KMS-11 (cell line): ENCODE data around the gene FN3KRP.

ENCODE experiments used
- H2AFZ ChIP-seq: fragments of 200-600 bp; sonication (generic); 2 replicates; pipeline ENCODE4 v1.6.1; 2016; ENCODE audit warnings: antibody characterized with exemption, mixed run types, low read depth
- H3K27ac ChIP-seq: fragments of 200-600 bp; sonication (generic); 2 replicates; pipeline ENCODE4 v1.6.1; 2016; ENCODE audit warnings: mild to moderate bottlenecking, mixed run types
- H3K27me3 ChIP-seq: fragments of 200-600 bp; sonication (generic); 2 replicates; pipeline ENCODE4 v1.6.1; 2017; ENCODE audit warnings: mild to moderate bottlenecking, low read depth, mixed run types, moderate library complexity; ENCODE audit not compliant: insufficient read depth
- H3K36me3 ChIP-seq: fragments of 200-600 bp; sonication (generic); 2 replicates; pipeline ENCODE4 v1.6.1; 2017; ENCODE audit warnings: mild to moderate bottlenecking, mixed run types; ENCODE audit not compliant: insufficient read depth
- H3K4me1 ChIP-seq: fragments of 200-600 bp; sonication (generic); 2 replicates; pipeline ENCODE4 v1.6.1; 2016; ENCODE audit warnings: mild to moderate bottlenecking, low read depth, mixed run types; ENCODE audit not compliant: poor library complexity, severe bottlenecking
- H3K4me2 ChIP-seq: fragments of 200-600 bp; sonication (generic); 2 replicates; pipeline ENCODE4 v1.7.0; 2016; ENCODE audit warnings: mild to moderate bottlenecking, mixed run types
- H3K4me3 ChIP-seq: fragments of 200-600 bp; sonication (generic); IDR thresholded peaks from 2 replicates; pipeline ENCODE4 v1.6.1; 2017; ENCODE audit warnings: low read depth, low read length, mixed read lengths; ENCODE audit not compliant: insufficient read depth
- H3K79me2 ChIP-seq: fragments of 200-600 bp; sonication (generic); 2 replicates; pipeline ENCODE4 v1.6.1; 2016; ENCODE audit warnings: low read depth, mixed run types; ENCODE audit not compliant: insufficient read depth
- H3K9ac ChIP-seq: fragments of 200-600 bp; sonication (generic); 2 replicates; pipeline ENCODE4 v1.6.1; 2016; ENCODE audit warnings: mild to moderate bottlenecking, mixed run types
- H4K20me1 ChIP-seq: fragments of 200-600 bp; sonication (generic); 2 replicates; pipeline ENCODE4 v1.6.1; 2016; ENCODE audit warnings: mild to moderate bottlenecking, mixed run types; ENCODE audit not compliant: insufficient read depth
- TF ChIP-seq, protein P1 (sequence below): fragments of 200-600 bp; sonication (generic); conservative IDR thresholded peaks from 2 replicates; pipeline ENCODE4 v1.6.1; 2017; ENCODE audit warnings: low read depth, mild to moderate bottlenecking, antibody characterized with exemption, low read length, moderate library complexity, mixed read lengths

Gene FN3KRP, protein sequence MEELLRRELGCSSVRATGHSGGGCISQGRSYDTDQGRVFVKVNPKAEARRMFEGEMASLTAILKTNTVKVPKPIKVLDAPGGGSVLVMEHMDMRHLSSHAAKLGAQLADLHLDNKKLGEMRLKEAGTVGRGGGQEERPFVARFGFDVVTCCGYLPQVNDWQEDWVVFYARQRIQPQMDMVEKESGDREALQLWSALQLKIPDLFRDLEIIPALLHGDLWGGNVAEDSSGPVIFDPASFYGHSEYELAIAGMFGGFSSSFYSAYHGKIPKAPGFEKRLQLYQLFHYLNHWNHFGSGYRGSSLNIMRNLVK

DNA sequence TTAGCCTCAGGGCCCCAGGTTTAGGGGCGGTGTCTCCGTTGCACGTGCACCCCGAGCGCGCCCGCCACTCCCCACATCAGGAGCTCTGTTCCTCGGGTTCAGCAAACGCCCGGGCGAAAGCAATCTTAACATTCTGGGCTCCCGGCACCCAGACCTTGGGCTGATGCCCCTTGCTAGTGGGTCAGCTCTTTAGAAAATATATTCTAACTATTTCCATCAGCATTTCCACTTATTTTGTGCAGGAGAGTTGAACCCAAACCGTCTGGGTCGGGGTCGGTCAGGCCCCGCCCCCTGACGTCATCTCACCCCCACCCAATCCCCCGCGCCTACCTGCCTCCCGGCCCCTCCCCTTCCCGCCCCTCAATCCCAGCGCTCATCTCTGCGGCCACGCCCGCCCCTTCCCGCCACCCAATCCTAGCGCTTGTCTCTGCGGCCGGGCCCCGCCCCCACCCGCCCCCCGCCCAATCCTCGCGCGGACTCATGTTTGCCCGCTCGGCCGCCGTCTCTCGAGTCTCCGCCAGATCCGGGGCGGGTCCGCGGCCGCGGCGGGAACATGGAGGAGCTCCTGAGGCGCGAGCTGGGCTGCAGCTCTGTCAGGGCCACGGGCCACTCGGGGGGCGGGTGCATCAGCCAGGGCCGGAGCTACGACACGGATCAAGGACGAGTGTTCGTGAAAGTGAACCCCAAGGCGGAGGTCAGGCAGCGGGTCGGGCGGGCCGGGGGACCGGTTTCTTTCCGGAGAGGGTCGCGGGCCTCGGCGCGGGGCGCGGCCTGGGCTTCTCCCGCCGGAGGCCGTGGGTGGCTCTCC is at the start of gene FN3KRP:
TSS of gene FN3KRP (plus strand) at position 504 of the 808 bp plus-strand sequence. CDS start at position 554, 50 bp downstream.
- TF ChIP-seq, protein P1, sequence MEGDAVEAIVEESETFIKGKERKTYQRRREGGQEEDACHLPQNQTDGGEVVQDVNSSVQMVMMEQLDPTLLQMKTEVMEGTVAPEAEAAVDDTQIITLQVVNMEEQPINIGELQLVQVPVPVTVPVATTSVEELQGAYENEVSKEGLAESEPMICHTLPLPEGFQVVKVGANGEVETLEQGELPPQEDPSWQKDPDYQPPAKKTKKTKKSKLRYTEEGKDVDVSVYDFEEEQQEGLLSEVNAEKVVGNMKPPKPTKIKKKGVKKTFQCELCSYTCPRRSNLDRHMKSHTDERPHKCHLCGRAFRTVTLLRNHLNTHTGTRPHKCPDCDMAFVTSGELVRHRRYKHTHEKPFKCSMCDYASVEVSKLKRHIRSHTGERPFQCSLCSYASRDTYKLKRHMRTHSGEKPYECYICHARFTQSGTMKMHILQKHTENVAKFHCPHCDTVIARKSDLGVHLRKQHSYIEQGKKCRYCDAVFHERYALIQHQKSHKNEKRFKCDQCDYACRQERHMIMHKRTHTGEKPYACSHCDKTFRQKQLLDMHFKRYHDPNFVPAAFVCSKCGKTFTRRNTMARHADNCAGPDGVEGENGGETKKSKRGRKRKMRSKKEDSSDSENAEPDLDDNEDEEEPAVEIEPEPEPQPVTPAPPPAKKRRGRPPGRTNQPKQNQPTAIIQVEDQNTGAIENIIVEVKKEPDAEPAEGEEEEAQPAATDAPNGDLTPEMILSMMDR, result no peak
- no peaks in the 10 kb centered on the region for H3K27me3 ChIP-seq
- H3K27ac ChIP-seq, result peak within 1 kb of the TSS; percentile 21; the same call in 1 of the 2 replicates
- H2AFZ ChIP-seq, result peak within 1 kb of the TSS; percentile 89
- H3K9ac ChIP-seq, result peak within 1 kb of the TSS; percentile 64; the same call in 1 of the 2 replicates
- peaks cover 15% of the 10 kb centered on the region; the same call in 1 of the 2 replicates for H3K79me2 ChIP-seq
- H3K4me2 ChIP-seq, result peak within 1 kb of the TSS; percentile 83
- no peaks in the 10 kb centered on the region for H3K36me3 ChIP-seq
- peaks cover 20% of the 10 kb centered on the region for H3K4me1 ChIP-seq
- H4K20me1 ChIP-seq, result no peaks in the 10 kb centered on the region; the same call in 1 of the 2 replicates
- H3K4me3 ChIP-seq, result peak within 1 kb of the TSS; percentile 16

DNA sequence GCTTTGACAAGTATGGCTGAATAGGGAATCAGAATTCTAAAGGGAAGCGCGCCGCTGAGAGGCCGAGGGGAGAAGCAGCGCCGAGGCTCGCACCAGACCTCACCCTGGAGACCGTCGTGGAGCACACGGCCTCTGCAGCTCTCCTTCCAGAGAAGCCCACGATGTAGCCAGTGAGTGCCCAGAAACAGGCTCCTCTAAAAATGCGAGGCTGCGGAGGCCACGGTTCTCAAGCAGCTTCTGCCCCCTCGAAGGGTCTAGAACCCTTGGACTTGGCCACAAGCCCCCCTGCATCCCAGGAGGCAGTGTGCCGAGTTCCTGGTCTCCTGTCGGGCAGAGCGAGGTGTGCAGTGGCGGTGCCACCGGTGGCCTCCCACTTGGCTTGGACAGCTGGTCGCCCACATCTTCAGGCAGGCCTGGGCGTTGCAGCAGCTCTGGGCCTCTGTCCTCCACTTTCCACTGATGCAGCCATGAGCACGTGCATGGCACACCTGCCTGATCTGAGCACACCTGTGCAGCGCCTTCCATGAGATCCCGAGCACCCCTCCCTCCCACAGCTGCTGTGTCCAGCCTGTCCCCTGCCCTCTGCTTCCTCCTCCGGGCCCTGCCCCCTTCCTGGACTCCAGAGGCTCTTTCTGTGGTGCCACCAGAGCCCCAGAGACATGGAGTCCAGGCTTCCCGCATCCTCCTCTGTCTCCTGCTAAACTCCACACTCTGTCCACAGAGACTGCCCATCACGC is 49.4 kb upstream of the FN3KRP start:
- Histone ChIP-seq H3K4me1 (no peaks in the 10 kb centered on the region), H3K9ac (no peak overlapping the region), H2AFZ (no peak overlapping the region), H3K4me2 (no peak overlapping the region), H4K20me1 (no peaks in the 10 kb centered on the region), H3K27me3 (no peaks in the 10 kb centered on the region), H3K27ac (no peak overlapping the region), H3K79me2 (no peaks in the 10 kb centered on the region), H3K36me3 (no peaks in the 10 kb centered on the region), H3K4me3 (no peak overlapping the region)
- TF ChIP-seq, protein P1, result no peak

DNA sequence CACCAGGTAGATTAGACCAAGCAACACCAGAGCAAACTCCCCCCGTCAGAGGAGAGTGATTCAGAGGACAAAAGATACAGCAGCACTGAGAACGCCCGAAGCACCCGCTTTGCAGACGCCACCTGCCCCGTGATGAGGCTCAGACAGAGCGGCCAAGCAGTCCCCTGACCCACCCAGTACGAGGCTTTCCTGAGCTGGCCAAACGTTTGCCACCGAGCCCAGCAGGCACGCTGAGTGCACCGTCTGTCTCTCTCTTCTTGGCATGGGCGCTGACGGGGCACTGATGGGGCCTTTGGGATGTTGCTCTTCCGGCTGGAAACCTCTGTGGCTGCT is 48.9 kb upstream of the FN3KRP start:
- no peaks in the 10 kb centered on the region for H3K27me3 ChIP-seq
- H3K79me2 ChIP-seq, result no peaks in the 10 kb centered on the region
- H3K36me3 ChIP-seq, result no peaks in the 10 kb centered on the region
- no peaks in the 10 kb centered on the region for H3K4me1 ChIP-seq
- no peak overlapping the region for H3K27ac ChIP-seq
- H4K20me1 ChIP-seq, result no peaks in the 10 kb centered on the region
- no peak overlapping the region for H3K9ac ChIP-seq
- TF ChIP-seq, protein P1, result no peak
- no peak overlapping the region for H3K4me2 ChIP-seq
- H3K4me3 ChIP-seq, result no peak overlapping the region
- no peak overlapping the region for H2AFZ ChIP-seq

DNA sequence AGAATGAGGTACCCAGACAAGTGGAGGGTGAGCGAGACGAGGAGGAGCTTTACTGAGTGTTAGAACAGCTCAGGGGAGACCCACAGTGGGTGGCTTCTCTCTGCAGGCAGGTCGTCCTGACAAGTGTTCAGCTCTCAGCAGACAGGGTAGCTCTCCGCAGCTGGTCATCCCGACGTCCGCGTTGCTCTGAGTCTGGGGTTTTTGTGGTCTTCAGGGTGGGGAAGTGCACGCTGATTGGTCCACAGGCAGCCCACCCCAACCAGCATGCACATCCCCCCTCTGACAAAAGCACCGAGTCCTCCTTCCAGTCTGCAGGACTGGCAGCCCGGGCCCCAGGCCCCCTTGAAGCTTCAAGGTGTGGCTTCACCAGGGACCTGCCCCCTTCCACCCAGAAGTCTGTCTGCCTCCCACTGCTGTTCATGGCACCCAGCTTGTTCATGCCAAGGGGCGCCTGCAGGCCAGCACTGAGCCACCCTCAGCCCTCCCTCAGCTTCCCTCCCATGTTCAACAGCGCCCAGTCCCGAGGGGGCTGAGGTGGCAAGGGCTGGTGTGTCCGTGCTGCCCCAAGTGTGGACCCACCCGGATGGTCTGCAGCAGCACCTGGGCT is 48.4 kb upstream of the FN3KRP start:
- Histone ChIP-seq H3K27me3 (no peaks in the 10 kb centered on the region), H3K4me1 (no peaks in the 10 kb centered on the region), H3K4me2 (no peak overlapping the region), H3K36me3 (no peaks in the 10 kb centered on the region), H3K9ac (no peak overlapping the region), H3K4me3 (no peak overlapping the region), H3K27ac (no peak overlapping the region), H2AFZ (no peak overlapping the region), H3K79me2 (no peaks in the 10 kb centered on the region), H4K20me1 (no peaks in the 10 kb centered on the region)
- TF ChIP-seq, protein P1, result no peak
